Thyroid gland (tissue), 4 donors: Measurements from ENCODE around the gene SPSB4. TPM values are rescaled to one million over a fixed set of nuclear protein-coding genes. Genes with fewer than 3 reads are reported as not detected.

Experiments used
- DNase-seq, 2 donors: peaks; one replicate each; pipeline ENCODE4 v3.0.0-alpha.2; 2019
- H3K27ac ChIP-seq, 3 donors: fragments of 200-600 bp; sonication (generic); 1 replicate in 2 of 3; 2 replicates in 1 of 3; pipeline ENCODE4 v1.5.1; 2016 to 2019; ENCODE audit warnings: mild to moderate bottlenecking in 1 of 3, moderate library complexity in 1 of 3
- H3K27me3 ChIP-seq: fragments of 200-600 bp; sonication (generic); one replicate; pipeline ENCODE4 v1.5.1; 2019
- H3K36me3 ChIP-seq, 2 donors: fragments of 200-600 bp; sonication (generic); one replicate each; pipeline ENCODE4 v1.5.1; 2016 to 2019
- H3K4me1 ChIP-seq, 2 donors: fragments of 200-600 bp; sonication (generic); one replicate each; pipeline ENCODE4 v1.5.1; 2017 to 2019
- H3K4me3 ChIP-seq, 3 donors: fragments of 200-600 bp; sonication (generic); replicated peaks in 1 of 3; 1 replicate in 2 of 3; 2 replicates in 1 of 3; pipeline ENCODE4 v1.5.1; 2016; ENCODE audit warnings: mild to moderate bottlenecking in 1 of 3
- H3K9me3 ChIP-seq: fragments of 200-600 bp; sonication (generic); one replicate; pipeline ENCODE4 v1.5.1; 2017
- CTCF ChIP-seq, 6 experiments: fragments of 200-600 bp in 3 of 6; fragments of 450-650 bp in 3 of 6; sonication (generic) in 3 of 6; IDR thresholded peaks; one replicate each; pipeline ENCODE4 v1.5.1; 2016 to 2019; ENCODE audit warnings: antibody characterized with exemption in 6 of 6, mild to moderate bottlenecking in 2 of 6, inconsistent platforms in 1 of 6, moderate library complexity in 1 of 6
- POLR2A ChIP-seq, 2 donors: fragments of 450-650 bp; IDR thresholded peaks; one replicate each; pipeline ENCODE4 v1.6.1; 2017; ENCODE audit warnings: antibody characterized with exemption in 2 of 2, mild to moderate bottlenecking in 2 of 2, moderate library complexity in 1 of 2
- WGBS, 2 donors: methylation state at CpG; one replicate each; pipeline ENCODE4 v1.1.5; 2017; 5-methylcytosine and 5-hydroxymethylcytosine counted together
- intact Hi-C: fragments of 100-400 bp; cut with DNase I; formaldehyde crosslinking; loops from one replicate; pipeline ENCODE4 v1.15.1; 2023
- total RNA-seq, 4 donors: library from RNA; depleted of rRNA; stranded (reverse); fragments of >200 nt; gene quantifications; one replicate each; pipeline ENCODE4 v1.2.3, GENCODE V29; 2016

The SPSB4 gene
- total RNA-seq, 4 donors from 2014 or later: 1.2 TPM; not detected in 3

- Histone ChIP-seq H3K4me1 (peaks cover 0 to 5% of the 10 kb centered on the region in 2 donors), H3K9me3 (no peaks in the 10 kb centered on the region), H3K4me3 (no peak overlapping the region), H3K27ac (no peak overlapping the region), H3K27me3 (peaks cover 5% of the 10 kb centered on the region), H3K36me3 (no peaks in the 10 kb centered on the region)
- intact Hi-C loops: no loop called here
- TF ChIP-seq POLR2A (IDR thresholded peaks at IDR 0.05): no peak
- TF ChIP-seq CTCF (IDR thresholded peaks at IDR 0.05): no peak
- WGBS, 2 donors: 79 to 82% methylated on average over 7 of the region's 7 CpGs
- no peak for DNase-seq
These were observed 6.3 kb downstream of the SPSB4 start for GRCh38 chr3:141057436-141057835.

- Histone ChIP-seq H3K36me3 (no peaks in the 10 kb centered on the region), H3K4me3 (no peak overlapping the region), H3K4me1 (no peaks in the 10 kb centered on the region), H3K27ac (no peak overlapping the region), H3K27me3 (no peaks in the 10 kb centered on the region), H3K9me3 (no peaks in the 10 kb centered on the region)
- TF ChIP-seq CTCF (IDR thresholded peaks at IDR 0.05): no peak
- TF ChIP-seq POLR2A (IDR thresholded peaks at IDR 0.05): no peak
- intact Hi-C loops: no loop called here
- no peak for DNase-seq
- WGBS, 2 donors: 88 to 94% methylated on average over 8 of the region's 8 CpGs
These were observed 7.0 kb downstream of the SPSB4 start for GRCh38 chr3:141057946-141058800.

- TF ChIP-seq POLR2A (IDR thresholded peaks at IDR 0.05): no peak
- H3K27me3 ChIP-seq: no peaks in the 10 kb centered on the region
- no peaks in the 10 kb centered on the region for H3K36me3 ChIP-seq
- H3K9me3 ChIP-seq: no peaks in the 10 kb centered on the region
- 91 to 95% methylated on average over 2 of the region's 2 CpGs for WGBS, 2 donors
- no peak for DNase-seq
- intact Hi-C loops: no loop called here
- no peak overlapping the region for H3K4me3 ChIP-seq
- H3K27ac ChIP-seq: no peak overlapping the region
- no peaks in the 10 kb centered on the region for H3K4me1 ChIP-seq
These were observed 7.8 kb downstream of the SPSB4 start for GRCh38 chr3:141058996-141059395.

- DNase-seq: no peak
- H3K4me3 ChIP-seq: no peak overlapping the region
- whole genome bisulfite sequencing, 2 donors: 80 to 100% methylated on average over 1 to 2 of the region's 2 CpGs
- H3K4me1 ChIP-seq: no peaks in the 10 kb centered on the region
- TF ChIP-seq POLR2A (IDR thresholded peaks at IDR 0.05) (no peak), CTCF (IDR thresholded peaks at IDR 0.05) (no peak)
- H3K27me3 ChIP-seq: no peaks in the 10 kb centered on the region
- intact Hi-C loops: no loop called here
- H3K9me3 ChIP-seq: no peaks in the 10 kb centered on the region
- no peaks in the 10 kb centered on the region for H3K36me3 ChIP-seq
- H3K27ac ChIP-seq: no peak overlapping the region
These were observed 8.7 kb downstream of the SPSB4 start for GRCh38 chr3:141059816-141060215.

- TF ChIP-seq CTCF (IDR thresholded peaks at IDR 0.05) (no peak), POLR2A (IDR thresholded peaks at IDR 0.05) (no peak)
- WGBS, 2 donors: 97% methylated on average over 3 of the region's 3 CpGs
- intact Hi-C loops: no loop called here
- Histone ChIP-seq H3K4me3 (no peak overlapping the region), H3K36me3 (no peaks in the 10 kb centered on the region), H3K9me3 (no peaks in the 10 kb centered on the region), H3K4me1 (no peaks in the 10 kb centered on the region), H3K27ac (no peak overlapping the region), H3K27me3 (no peaks in the 10 kb centered on the region)
- DNase-seq: no peak
These were observed 9.2 kb downstream of the SPSB4 start for GRCh38 chr3:141060327-141060726.
